ENCODE data around the gene TMEM221. TPM values are rescaled to one million over a fixed set of nuclear protein-coding genes. Genes with fewer than 3 reads are reported as not detected.

TMEM221 gene
- polyA plus RNA-seq, 1 donor from 2014 or later, result not detected

GRCh38 chr19:17405250-17406045 is 43.0 kb downstream of the TMEM221 start, which contains the start of gene BST2:
BST2 (minus strand) TSS chr19:17405630; CDS start chr19:17405575, 55 bp downstream.
- H3K9ac ChIP-seq (ENCODE audit: low read length), result no peak within 1 kb of the TSS
- H3K27me3 ChIP-seq (ENCODE audit: insufficient read depth, low read depth, low read length), result no peaks in the 10 kb centered on the region
- no peaks in the 10 kb centered on the region for H3K36me3 ChIP-seq (ENCODE audit: insufficient read depth, low read length)
- H3K9me2 ChIP-seq (ENCODE audit: insufficient read depth, low read length), result no peaks in the 10 kb centered on the region
- H3K27ac ChIP-seq (ENCODE audit: low read length), result no peak within 1 kb of the TSS
- H3K4me3 ChIP-seq (ENCODE audit: low read length), result no peak within 1 kb of the TSS
- no peaks in the 10 kb centered on the region for H3F3A ChIP-seq (ENCODE audit: insufficient read depth, low read length, poor library complexity, severe bottlenecking)
- no peaks in the 10 kb centered on the region for H4K20me1 ChIP-seq (ENCODE audit: insufficient read depth)
- no peak within 1 kb of the TSS for H3K4me2 ChIP-seq (ENCODE audit: low read length)
- no peak within 1 kb of the TSS for H2AFZ ChIP-seq (ENCODE audit: low read depth, low read length)
- no peaks in the 10 kb centered on the region for H3K79me2 ChIP-seq (replicated peaks; ENCODE audit: insufficient read depth, low read length)
- TF ChIP-seq POLR2AphosphoS5 (IDR thresholded peaks at IDR 0.05), result no peak
- no peak for TF ChIP-seq CTCF (IDR thresholded peaks at IDR 0.05; ENCODE audit: poor library complexity, severe bottlenecking)
- no peak for TF ChIP-seq MXI1 (conservative IDR thresholded peaks at IDR 0.05; ENCODE audit: poor library complexity, severe bottlenecking)
- TF ChIP-seq EZH2 (IDR thresholded peaks at IDR 0.05; ENCODE audit: borderline replicate concordance, insufficient read depth, low read length, poor library complexity, severe bottlenecking), result no peak
- no peak for TF ChIP-seq RAD21 (conservative IDR thresholded peaks at IDR 0.05)
- TF ChIP-seq REST (IDR thresholded peaks at IDR 0.05; ENCODE audit: borderline replicate concordance), result no peak
- TF ChIP-seq TAF1 (IDR thresholded peaks at IDR 0.05; ENCODE audit: low read depth), result no peak
- no peak for TF ChIP-seq EP300 (conservative IDR thresholded peaks at IDR 0.05; ENCODE audit: poor library complexity, severe bottlenecking)
- no peaks in the 10 kb centered on the region for H3K9me3 ChIP-seq (ENCODE audit: low read length)

GRCh38 chr19:17404621-17405249 is 43.7 kb downstream of the TMEM221 start:
- no peak overlapping the region for H3K4me2 ChIP-seq (ENCODE audit: low read length)
- no peaks in the 10 kb centered on the region for H3K36me3 ChIP-seq (ENCODE audit: insufficient read depth, low read length)
- H3K79me2 ChIP-seq (replicated peaks; ENCODE audit: insufficient read depth, low read length), result no peaks in the 10 kb centered on the region
- no peak overlapping the region for H3K4me3 ChIP-seq (ENCODE audit: low read length)
- no peaks in the 10 kb centered on the region for H4K20me1 ChIP-seq (ENCODE audit: insufficient read depth)
- no peak overlapping the region for H2AFZ ChIP-seq (ENCODE audit: low read depth, low read length)
- H3K9me3 ChIP-seq (ENCODE audit: low read length), result no peaks in the 10 kb centered on the region
- H3K9me2 ChIP-seq (ENCODE audit: insufficient read depth, low read length), result no peaks in the 10 kb centered on the region
- H3K9ac ChIP-seq (ENCODE audit: low read length), result no peak overlapping the region
- no peaks in the 10 kb centered on the region for H3K27me3 ChIP-seq (ENCODE audit: insufficient read depth, low read depth, low read length)
- H3F3A ChIP-seq (ENCODE audit: insufficient read depth, low read length, poor library complexity, severe bottlenecking), result no peaks in the 10 kb centered on the region
- TF ChIP-seq EP300 (conservative IDR thresholded peaks at IDR 0.05; ENCODE audit: poor library complexity, severe bottlenecking), result no peak
- TF ChIP-seq RAD21 (conservative IDR thresholded peaks at IDR 0.05), result no peak
- TF ChIP-seq EZH2 (IDR thresholded peaks at IDR 0.05; ENCODE audit: borderline replicate concordance, insufficient read depth, low read length, poor library complexity, severe bottlenecking), result no peak
- TF ChIP-seq CTCF (IDR thresholded peaks at IDR 0.05; ENCODE audit: poor library complexity, severe bottlenecking), result no peak
- TF ChIP-seq REST (IDR thresholded peaks at IDR 0.05; ENCODE audit: borderline replicate concordance), result no peak
- no peak for TF ChIP-seq POLR2AphosphoS5 (IDR thresholded peaks at IDR 0.05)
- TF ChIP-seq MXI1 (conservative IDR thresholded peaks at IDR 0.05; ENCODE audit: poor library complexity, severe bottlenecking), result no peak
- TF ChIP-seq TAF1 (IDR thresholded peaks at IDR 0.05; ENCODE audit: low read depth), result no peak
- no peak for TF ChIP-seq SMC3 (conservative IDR thresholded peaks at IDR 0.05; ENCODE audit: poor library complexity)
- H3K27ac ChIP-seq (ENCODE audit: low read length), result no peak overlapping the region
